Measurements from ENCODE around the gene SAPCD1. TPM values are rescaled to one million over a fixed set of nuclear protein-coding genes. Genes with fewer than 3 reads are reported as not detected.

The SAPCD1 gene
- total RNA-seq, 1 donor from 2014 or later: 1.2 TPM

DNA sequence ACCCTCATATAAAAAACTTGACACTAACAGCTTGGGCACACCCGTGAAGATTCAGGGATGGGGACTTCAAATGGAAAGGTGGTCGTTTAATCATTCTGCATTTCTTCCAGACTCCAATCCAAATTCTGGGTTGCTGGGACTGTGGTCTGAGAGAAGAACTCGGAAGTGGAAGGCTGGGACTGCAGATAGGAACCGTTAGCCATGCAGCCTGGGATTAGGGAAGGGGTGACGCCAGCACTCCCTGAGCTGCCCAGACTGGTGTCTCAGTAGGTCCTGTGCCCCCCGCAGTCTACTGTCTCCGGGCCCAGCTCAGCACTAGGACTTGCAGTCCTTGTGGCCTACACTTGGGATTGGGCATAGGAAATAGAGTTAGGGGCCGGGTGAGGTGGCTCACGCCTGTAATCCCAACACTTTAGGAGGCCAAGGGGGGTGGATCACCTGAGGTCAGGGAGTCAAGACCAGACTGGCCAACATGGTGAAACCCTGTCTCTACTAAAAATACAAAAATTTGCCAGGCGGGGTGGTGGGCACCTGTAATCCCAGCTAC is 25.6 kb upstream of the SAPCD1 start:
- H3K27me3 Mint-ChIP-seq (ENCODE audit: low read depth, unreplicated experiment): no peaks in the 10 kb centered on the region
- TF ChIP-seq, protein P1, sequence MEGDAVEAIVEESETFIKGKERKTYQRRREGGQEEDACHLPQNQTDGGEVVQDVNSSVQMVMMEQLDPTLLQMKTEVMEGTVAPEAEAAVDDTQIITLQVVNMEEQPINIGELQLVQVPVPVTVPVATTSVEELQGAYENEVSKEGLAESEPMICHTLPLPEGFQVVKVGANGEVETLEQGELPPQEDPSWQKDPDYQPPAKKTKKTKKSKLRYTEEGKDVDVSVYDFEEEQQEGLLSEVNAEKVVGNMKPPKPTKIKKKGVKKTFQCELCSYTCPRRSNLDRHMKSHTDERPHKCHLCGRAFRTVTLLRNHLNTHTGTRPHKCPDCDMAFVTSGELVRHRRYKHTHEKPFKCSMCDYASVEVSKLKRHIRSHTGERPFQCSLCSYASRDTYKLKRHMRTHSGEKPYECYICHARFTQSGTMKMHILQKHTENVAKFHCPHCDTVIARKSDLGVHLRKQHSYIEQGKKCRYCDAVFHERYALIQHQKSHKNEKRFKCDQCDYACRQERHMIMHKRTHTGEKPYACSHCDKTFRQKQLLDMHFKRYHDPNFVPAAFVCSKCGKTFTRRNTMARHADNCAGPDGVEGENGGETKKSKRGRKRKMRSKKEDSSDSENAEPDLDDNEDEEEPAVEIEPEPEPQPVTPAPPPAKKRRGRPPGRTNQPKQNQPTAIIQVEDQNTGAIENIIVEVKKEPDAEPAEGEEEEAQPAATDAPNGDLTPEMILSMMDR (IDR thresholded peaks at IDR 0.05; ENCODE audit: insufficient read depth, low read depth, low read length): no peak
- no peak for TF ChIP-seq EZH2 (IDR thresholded peaks at IDR 0.05; ENCODE audit: insufficient read depth, low read length)
- Histone ChIP-seq H3K27ac (ENCODE audit: low read depth, low read length) (peak overlapping the region; percentile 81), H3K79me2 (ENCODE audit: insufficient read depth, low read length) (peaks cover 51% of the 10 kb centered on the region), H3K9me3 (ENCODE audit: insufficient read depth, low read depth, low read length) (no peaks in the 10 kb centered on the region), H3K27me3 (ENCODE audit: insufficient read depth, low read length) (no peaks in the 10 kb centered on the region), H3K4me2 (ENCODE audit: low read length) (peak overlapping the region; percentile 93), H3K36me3 (ENCODE audit: insufficient read depth, low read length) (peaks cover 21% of the 10 kb centered on the region), H3K4me1 (ENCODE audit: insufficient read depth, low read length) (peaks cover 42% of the 10 kb centered on the region), H4K20me1 (ENCODE audit: insufficient read depth, low read length) (peaks cover 34% of the 10 kb centered on the region), H3K9ac (ENCODE audit: low read length) (peak overlapping the region; percentile 90), H3K4me3 (ENCODE audit: insufficient read depth, low read depth, low read length) (peak overlapping the region; percentile 88), H2AFZ (ENCODE audit: low read depth, low read length) (peak overlapping the region; percentile 49)
- peaks cover 18% of the 10 kb centered on the region for H3K36me3 Mint-ChIP-seq (ENCODE audit: low read depth, unreplicated experiment)
- H3K4me3 Mint-ChIP-seq (ENCODE audit: unreplicated experiment): peak overlapping the region; percentile 99
- no peaks in the 10 kb centered on the region for H3K9me3 Mint-ChIP-seq (ENCODE audit: unreplicated experiment)
- peak overlapping the region; percentile 99 for H3K27ac Mint-ChIP-seq (ENCODE audit: unreplicated experiment)
- DNase-seq (ENCODE audit: low read depth) (no peak), FAIRE-seq (no peak)
- H3K4me1 Mint-ChIP-seq (ENCODE audit: low read depth, unreplicated experiment): peaks cover 41% of the 10 kb centered on the region

DNA sequence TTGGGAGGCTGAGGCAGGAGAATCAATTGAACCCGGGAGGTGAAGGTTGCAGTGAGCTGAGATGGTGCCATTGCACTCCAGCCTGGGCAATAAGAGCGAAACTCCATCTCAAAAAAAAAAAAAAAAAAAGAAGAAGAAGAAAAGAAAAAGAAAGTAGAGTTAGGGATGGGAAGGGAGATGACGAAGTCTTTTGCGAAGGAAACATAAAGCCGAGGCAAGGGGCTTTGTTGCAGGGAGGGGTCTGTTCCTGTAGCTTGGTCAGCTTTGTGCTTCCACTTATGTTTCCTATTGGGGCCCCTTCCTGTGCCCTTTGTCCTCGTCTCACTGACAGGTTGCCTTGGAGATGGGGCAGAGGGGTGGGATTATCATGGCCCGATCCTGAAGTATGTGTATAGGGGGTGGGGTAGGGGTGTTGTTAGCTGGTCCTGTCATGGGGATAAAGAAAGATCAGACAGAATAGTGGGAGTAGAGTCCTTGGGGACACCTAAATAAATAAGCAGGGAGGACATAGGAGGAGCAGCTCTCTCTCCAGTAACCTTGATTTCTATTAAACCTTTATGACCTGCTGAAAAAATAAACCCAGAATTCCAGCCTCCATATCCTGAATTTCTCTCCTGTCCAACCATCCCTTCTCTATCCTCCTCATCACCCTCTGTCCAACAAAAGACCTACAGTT is 25.0 kb upstream of the SAPCD1 start:
- H3K27me3 Mint-ChIP-seq (ENCODE audit: low read depth, unreplicated experiment): no peaks in the 10 kb centered on the region
- TF ChIP-seq, protein P1 (IDR thresholded peaks at IDR 0.05; ENCODE audit: insufficient read depth, low read depth, low read length): no peak
- no peak for TF ChIP-seq EZH2 (IDR thresholded peaks at IDR 0.05; ENCODE audit: insufficient read depth, low read length)
- Histone ChIP-seq H4K20me1 (ENCODE audit: insufficient read depth, low read length) (peaks cover 28% of the 10 kb centered on the region), H3K36me3 (ENCODE audit: insufficient read depth, low read length) (peaks cover 15% of the 10 kb centered on the region), H2AFZ (ENCODE audit: low read depth, low read length) (peak overlapping the region; percentile 57), H3K9me3 (ENCODE audit: insufficient read depth, low read depth, low read length) (no peaks in the 10 kb centered on the region), H3K9ac (ENCODE audit: low read length) (peak overlapping the region; percentile 50), H3K27me3 (ENCODE audit: insufficient read depth, low read length) (no peaks in the 10 kb centered on the region), H3K4me2 (ENCODE audit: low read length) (peak overlapping the region; percentile 93), H3K27ac (ENCODE audit: low read depth, low read length) (peak overlapping the region; percentile 54), H3K4me3 (ENCODE audit: insufficient read depth, low read depth, low read length) (peak overlapping the region; percentile 18), H3K79me2 (ENCODE audit: insufficient read depth, low read length) (peaks cover 46% of the 10 kb centered on the region), H3K4me1 (ENCODE audit: insufficient read depth, low read length) (peaks cover 42% of the 10 kb centered on the region)
- no peaks in the 10 kb centered on the region for H3K9me3 Mint-ChIP-seq (ENCODE audit: unreplicated experiment)
- peaks cover 16% of the 10 kb centered on the region for H3K36me3 Mint-ChIP-seq (ENCODE audit: low read depth, unreplicated experiment)
- H3K4me1 Mint-ChIP-seq (ENCODE audit: low read depth, unreplicated experiment): peaks cover 37% of the 10 kb centered on the region
- H3K4me3 Mint-ChIP-seq (ENCODE audit: unreplicated experiment): peak overlapping the region; percentile 99
- no peak for DNase-seq (ENCODE audit: low read depth)
- FAIRE-seq: no peak
- peak overlapping the region; percentile 99 for H3K27ac Mint-ChIP-seq (ENCODE audit: unreplicated experiment)

Data from astrocyte (in vitro differentiated cells and primary cell).